ENCODE results near the gene GRIK3.
"Not testable (repeated sequence)": the region's sequence is repeated elsewhere in the genome, so short reads cannot be mapped to it uniquely, and the experiment has no call there.

GRIK3 gene

DNA sequence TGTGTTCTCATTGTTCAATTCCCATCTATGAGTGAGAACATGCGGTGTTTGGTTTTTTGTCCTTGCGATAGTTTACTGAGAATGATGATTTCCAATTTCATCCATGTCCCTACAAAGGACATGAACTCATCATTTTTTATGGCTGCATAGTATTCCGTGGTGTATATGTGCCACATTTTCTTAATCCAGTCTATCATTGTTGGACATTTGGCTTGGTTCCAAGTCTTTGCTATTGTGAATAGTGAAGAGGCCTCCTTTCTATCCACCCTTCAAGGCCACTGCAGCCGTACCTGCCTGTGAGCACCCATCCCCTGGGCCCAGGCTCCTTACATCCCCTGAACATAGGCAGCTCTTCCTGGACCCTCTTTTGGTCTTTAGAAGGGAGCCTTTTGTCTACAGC lies 266.9 kb downstream of the GRIK3 start:
- H2BK12ac ChIP-seq (ENCODE audit: low read length); H2AK5ac ChIP-seq (ENCODE audit: low read length); H3K9ac ChIP-seq (ENCODE audit: low read length); H3K14ac ChIP-seq (ENCODE audit: low read length); H3K27me3 ChIP-seq (ENCODE audit: insufficient read depth, low read length); H2BK5ac ChIP-seq (ENCODE audit: low read depth, low read length, poor library complexity); H2BK120ac ChIP-seq (ENCODE audit: insufficient read depth, low read length, poor library complexity); H3K79me1 ChIP-seq (ENCODE audit: low read length); DNase-seq; H4K91ac ChIP-seq (ENCODE audit: low read depth, low read length); H3K23ac ChIP-seq (ENCODE audit: low read length); H4K12ac ChIP-seq (ENCODE audit: low read depth, low read length); H3K4ac ChIP-seq (ENCODE audit: low read depth, low read length); H3K18ac ChIP-seq (ENCODE audit: low read length); H3K9me3 ChIP-seq (ENCODE audit: insufficient read depth, low read depth, low read length); H3K4me2 ChIP-seq (ENCODE audit: low read length); H3K36me3 ChIP-seq (ENCODE audit: control insufficient read depth in 1 of 2, insufficient read depth in 2 of 2, low read length in 2 of 2); H3K27ac ChIP-seq (ENCODE audit: low read depth, low read length); H3K4me3 ChIP-seq (ENCODE audit: low read depth, low read length); H3K79me2 ChIP-seq (ENCODE audit: control insufficient read depth, insufficient read depth, low read length, poor library complexity); H3K4me1 ChIP-seq (ENCODE audit: control insufficient read depth in 1 of 2, insufficient read depth in 2 of 2, low read length in 2 of 2); H4K8ac ChIP-seq (ENCODE audit: low read depth, low read length); H2AFZ ChIP-seq (ENCODE audit: insufficient read depth, low read length, poor library complexity): not testable (repeated sequence)
- whole genome bisulfite sequencing (ENCODE audit: extremely low coverage, insufficient coverage, insufficient read length) = no CpG with 5 or more reads among the region's 4 CpGs

DNA sequence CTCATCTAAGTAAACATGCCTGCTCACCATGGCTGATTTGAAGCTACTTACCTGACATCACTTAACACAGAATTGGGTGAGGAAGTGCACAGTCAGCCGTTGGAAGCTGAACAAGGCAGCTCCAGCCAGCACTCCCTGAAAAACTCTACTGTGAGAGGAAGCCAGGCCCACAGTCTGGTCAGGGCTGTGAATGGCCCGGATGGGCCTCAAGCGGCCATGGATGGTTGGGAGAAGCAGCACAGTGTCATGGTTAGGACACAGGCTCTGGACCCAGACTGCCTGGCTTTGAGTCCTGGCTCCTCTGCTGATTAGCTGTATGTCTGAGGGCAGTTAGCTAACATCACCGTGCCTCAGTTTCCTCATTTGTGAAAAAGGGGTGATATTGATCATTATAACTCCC lies 267.8 kb downstream of the GRIK3 start:
- no peak overlapping the region for H3K23ac ChIP-seq (ENCODE audit: low read length)
- H3K79me2 ChIP-seq (ENCODE audit: control insufficient read depth, insufficient read depth, low read length, poor library complexity) = no peaks in the 10 kb centered on the region
- H3K4me1 ChIP-seq (ENCODE audit: control insufficient read depth in 1 of 2, insufficient read depth in 2 of 2, low read length in 2 of 2) = no peaks in the 10 kb centered on the region
- H3K36me3 ChIP-seq (ENCODE audit: control insufficient read depth in 1 of 2, insufficient read depth in 2 of 2, low read length in 2 of 2) = no peaks in the 10 kb centered on the region
- H3K27ac ChIP-seq (ENCODE audit: low read depth, low read length) = no peak overlapping the region
- H2BK120ac ChIP-seq (ENCODE audit: insufficient read depth, low read length, poor library complexity) = no peak overlapping the region
- no peak overlapping the region for H3K4me3 ChIP-seq (ENCODE audit: low read depth, low read length)
- no peaks in the 10 kb centered on the region for H3K79me1 ChIP-seq (ENCODE audit: low read length)
- H2AK5ac ChIP-seq (ENCODE audit: low read length) = no peak overlapping the region
- no peak overlapping the region for H3K14ac ChIP-seq (ENCODE audit: low read length)
- no peak overlapping the region for H4K12ac ChIP-seq (ENCODE audit: low read depth, low read length)
- no peak overlapping the region for H3K4me2 ChIP-seq (ENCODE audit: low read length)
- no peak overlapping the region for H4K91ac ChIP-seq (ENCODE audit: low read depth, low read length)
- no peak overlapping the region for H2BK12ac ChIP-seq (ENCODE audit: low read length)
- H3K27me3 ChIP-seq (ENCODE audit: insufficient read depth, low read length) = no peaks in the 10 kb centered on the region
- H3K18ac ChIP-seq (ENCODE audit: low read length) = no peak overlapping the region
- no peak overlapping the region for H3K9ac ChIP-seq (ENCODE audit: low read length)
- no CpG with 5 or more reads among the region's 4 CpGs for WGBS (ENCODE audit: extremely low coverage, insufficient coverage, insufficient read length)
- no peaks in the 10 kb centered on the region for H3K9me3 ChIP-seq (ENCODE audit: insufficient read depth, low read depth, low read length)
- no peak overlapping the region for H4K8ac ChIP-seq (ENCODE audit: low read depth, low read length)
- no peak overlapping the region for H2AFZ ChIP-seq (ENCODE audit: insufficient read depth, low read length, poor library complexity)
- H2BK5ac ChIP-seq (ENCODE audit: low read depth, low read length, poor library complexity) = no peak overlapping the region
- H3K4ac ChIP-seq (ENCODE audit: low read depth, low read length) = no peak overlapping the region
- DNase-seq = no peak

DNA sequence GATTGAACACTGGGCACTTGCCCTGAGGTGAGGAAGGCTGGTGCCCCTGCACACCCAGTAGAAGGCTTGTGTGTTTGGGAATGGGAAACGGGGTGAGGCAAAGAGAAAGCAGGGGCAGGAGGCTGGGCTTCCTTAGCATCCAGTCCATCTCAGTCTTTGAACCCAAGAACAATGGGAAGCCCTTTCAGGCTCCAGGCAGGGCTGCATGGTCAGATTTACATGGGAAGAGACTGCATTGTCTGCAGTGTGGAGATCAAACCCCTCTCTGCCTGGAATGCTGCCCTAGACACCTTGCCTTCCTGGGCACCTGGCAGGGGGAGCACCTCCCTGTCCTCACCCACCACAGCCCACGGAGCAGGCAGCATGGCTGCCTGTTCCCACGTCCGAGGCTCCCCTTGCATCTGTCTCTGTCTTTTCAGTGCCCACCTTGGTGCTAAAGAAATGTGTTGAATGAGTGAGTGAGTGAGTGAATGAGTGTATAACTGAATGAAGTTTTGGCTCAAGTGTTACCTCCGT lies 268.5 kb downstream of the GRIK3 start:
- Histone ChIP-seq H3K79me1 (ENCODE audit: low read length) (no peaks in the 10 kb centered on the region), H3K27ac (ENCODE audit: low read depth, low read length) (no peak overlapping the region), H2AFZ (ENCODE audit: insufficient read depth, low read length, poor library complexity) (no peak overlapping the region), H2BK5ac (ENCODE audit: low read depth, low read length, poor library complexity) (no peak overlapping the region), H3K4me3 (ENCODE audit: low read depth, low read length) (no peak overlapping the region), H3K14ac (ENCODE audit: low read length) (no peak overlapping the region), H4K12ac (ENCODE audit: low read depth, low read length) (no peak overlapping the region), H3K9ac (ENCODE audit: low read length) (no peak overlapping the region), H3K9me3 (ENCODE audit: insufficient read depth, low read depth, low read length) (no peaks in the 10 kb centered on the region), H3K36me3 (ENCODE audit: control insufficient read depth in 1 of 2, insufficient read depth in 2 of 2, low read length in 2 of 2) (no peaks in the 10 kb centered on the region), H3K79me2 (ENCODE audit: control insufficient read depth, insufficient read depth, low read length, poor library complexity) (no peaks in the 10 kb centered on the region), H3K4me2 (ENCODE audit: low read length) (no peak overlapping the region), H2AK5ac (ENCODE audit: low read length) (no peak overlapping the region), H4K8ac (ENCODE audit: low read depth, low read length) (no peak overlapping the region), H3K4ac (ENCODE audit: low read depth, low read length) (no peak overlapping the region), H3K18ac (ENCODE audit: low read length) (no peak overlapping the region), H2BK12ac (ENCODE audit: low read length) (no peak overlapping the region), H3K23ac (ENCODE audit: low read length) (no peak overlapping the region), H3K27me3 (ENCODE audit: insufficient read depth, low read length) (no peaks in the 10 kb centered on the region), H4K91ac (ENCODE audit: low read depth, low read length) (no peak overlapping the region), H3K4me1 (ENCODE audit: control insufficient read depth in 1 of 2, insufficient read depth in 2 of 2, low read length in 2 of 2) (no peaks in the 10 kb centered on the region), H2BK120ac (ENCODE audit: insufficient read depth, low read length, poor library complexity) (no peak overlapping the region)
- no CpG with 5 or more reads among the region's 5 CpGs for WGBS (ENCODE audit: extremely low coverage, insufficient coverage, insufficient read length)
- DNase-seq = no peak

DNA sequence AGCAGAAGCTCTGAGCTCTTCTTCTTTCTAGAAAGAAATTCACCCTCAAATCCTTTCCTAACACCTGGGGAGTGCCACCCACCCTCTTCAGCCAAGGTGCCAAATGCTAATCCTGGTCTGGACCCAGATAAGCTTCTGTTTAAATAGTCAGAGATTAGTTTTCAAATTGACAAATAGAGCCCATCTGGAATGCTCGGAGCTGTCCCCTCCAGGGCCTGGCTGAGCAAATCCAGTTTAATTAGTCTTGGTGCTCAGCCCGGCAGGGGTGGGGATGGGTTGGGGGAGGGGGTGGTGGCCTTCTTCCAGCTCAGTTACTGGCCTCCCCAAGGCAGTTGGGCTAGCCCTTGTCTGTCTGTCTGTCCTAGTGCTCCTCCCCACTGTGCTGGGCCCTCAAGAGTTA lies 269.5 kb downstream of the GRIK3 start:
- Histone ChIP-seq H3K9ac (ENCODE audit: low read length) (no peak overlapping the region), H3K4ac (ENCODE audit: low read depth, low read length) (no peak overlapping the region), H4K91ac (ENCODE audit: low read depth, low read length) (no peak overlapping the region), H3K18ac (ENCODE audit: low read length) (no peak overlapping the region), H3K9me3 (ENCODE audit: insufficient read depth, low read depth, low read length) (no peaks in the 10 kb centered on the region), H4K12ac (ENCODE audit: low read depth, low read length) (no peak overlapping the region), H3K79me2 (ENCODE audit: control insufficient read depth, insufficient read depth, low read length, poor library complexity) (no peaks in the 10 kb centered on the region), H3K79me1 (ENCODE audit: low read length) (no peaks in the 10 kb centered on the region), H3K27me3 (ENCODE audit: insufficient read depth, low read length) (no peaks in the 10 kb centered on the region), H3K27ac (ENCODE audit: low read depth, low read length) (no peak overlapping the region), H3K23ac (ENCODE audit: low read length) (no peak overlapping the region), H3K4me1 (ENCODE audit: control insufficient read depth in 1 of 2, insufficient read depth in 2 of 2, low read length in 2 of 2) (no peaks in the 10 kb centered on the region), H2AFZ (ENCODE audit: insufficient read depth, low read length, poor library complexity) (no peak overlapping the region), H2BK12ac (ENCODE audit: low read length) (no peak overlapping the region), H3K4me3 (ENCODE audit: low read depth, low read length) (no peak overlapping the region), H3K4me2 (ENCODE audit: low read length) (no peak overlapping the region), H3K14ac (ENCODE audit: low read length) (no peak overlapping the region), H2BK5ac (ENCODE audit: low read depth, low read length, poor library complexity) (no peak overlapping the region), H2AK5ac (ENCODE audit: low read length) (no peak overlapping the region), H3K36me3 (ENCODE audit: control insufficient read depth in 1 of 2, insufficient read depth in 2 of 2, low read length in 2 of 2) (no peaks in the 10 kb centered on the region), H4K8ac (ENCODE audit: low read depth, low read length) (no peak overlapping the region), H2BK120ac (ENCODE audit: insufficient read depth, low read length, poor library complexity) (no peak overlapping the region)
- WGBS (ENCODE audit: extremely low coverage, insufficient coverage, insufficient read length) = no CpG with 5 or more reads among the region's 2 CpGs
- DNase-seq = no peak
